GM18868 (cell line): ENCODE measurements around the gene RHBDD2.
"Not testable (repeated sequence)": the region's sequence is repeated elsewhere in the genome, so short reads cannot be mapped to it uniquely, and the experiment has no call there.

Experiments
- ATAC-seq: cut with Tn5 transposase; IDR thresholded peaks from one replicate; pipeline ENCODE4 v1.9.1; 2021; ENCODE audit warnings: mild to moderate bottlenecking, moderate library complexity; ENCODE audit not compliant: unreplicated experiment

RHBDD2 gene

DNA sequence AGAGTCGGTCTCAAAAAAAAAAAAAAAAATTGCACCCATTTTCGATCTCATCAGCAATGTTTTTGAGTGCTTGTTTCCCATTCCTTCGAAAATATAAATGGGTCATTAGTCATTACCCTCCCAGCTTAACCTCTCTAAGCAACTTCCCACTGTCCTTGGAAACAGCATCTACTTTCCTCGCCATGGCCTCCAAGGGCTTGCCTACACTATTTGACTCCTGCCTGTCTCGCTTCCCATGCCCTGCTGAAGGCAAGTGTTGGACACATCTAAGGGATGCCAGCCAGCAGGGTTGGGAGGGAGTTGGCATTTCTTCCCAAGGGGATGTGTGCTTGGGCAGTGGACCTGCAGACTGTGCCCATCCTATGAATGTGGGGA, 12.7 kb upstream of the RHBDD2 start:
- ATAC-seq: no peak

DNA sequence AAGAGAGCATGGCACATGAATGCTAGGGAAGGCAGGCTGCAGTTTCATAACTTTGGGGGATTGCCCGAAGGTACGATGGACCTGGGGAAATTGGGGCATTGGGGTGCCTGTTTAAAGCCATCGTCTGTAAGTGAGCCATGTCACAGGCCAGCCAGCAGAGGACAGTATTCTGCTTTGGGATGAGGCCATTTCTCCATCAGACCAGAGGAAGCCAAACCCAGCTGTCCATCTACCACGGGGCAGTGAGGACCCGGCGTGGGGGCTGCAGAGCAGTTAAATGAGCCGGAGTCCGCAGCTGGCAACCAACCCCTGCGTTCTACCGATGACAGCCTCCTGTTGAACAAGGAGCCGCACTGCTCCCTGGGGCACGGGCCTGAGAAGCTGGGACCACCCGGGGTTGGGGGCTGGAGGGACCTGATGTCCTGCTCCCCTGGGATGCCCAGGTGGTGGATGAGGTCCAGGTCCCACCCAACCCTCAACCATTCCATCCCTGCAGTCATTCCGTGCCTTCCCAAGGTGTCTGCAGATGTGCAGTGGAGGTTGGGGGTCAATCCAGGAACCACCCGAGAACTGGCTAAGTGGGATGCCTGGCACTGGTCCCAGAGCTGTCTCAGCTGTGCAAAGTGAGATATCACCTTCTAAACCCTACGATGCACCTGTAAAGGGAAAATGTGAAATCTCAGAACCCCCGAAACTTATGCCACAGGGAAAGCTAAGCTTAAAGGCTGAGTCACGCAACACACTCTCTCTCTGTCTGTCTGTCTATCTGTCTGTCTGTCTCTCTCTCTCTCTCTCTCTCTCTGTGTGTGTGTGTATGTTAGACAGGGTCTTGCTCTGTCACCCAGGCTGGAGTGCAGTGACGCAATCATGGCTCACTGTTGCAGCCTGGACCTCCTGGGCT, 12.1 kb upstream of the RHBDD2 start:
- no peak for ATAC-seq

- no peak for ATAC-seq
These were observed 11.5 kb upstream of the RHBDD2 start for GRCh38 chr7:75867390-75867717.

GRCh38 chr7:75868153-75868552, 10.7 kb upstream of the RHBDD2 start:
- ATAC-seq: no peak

DNA sequence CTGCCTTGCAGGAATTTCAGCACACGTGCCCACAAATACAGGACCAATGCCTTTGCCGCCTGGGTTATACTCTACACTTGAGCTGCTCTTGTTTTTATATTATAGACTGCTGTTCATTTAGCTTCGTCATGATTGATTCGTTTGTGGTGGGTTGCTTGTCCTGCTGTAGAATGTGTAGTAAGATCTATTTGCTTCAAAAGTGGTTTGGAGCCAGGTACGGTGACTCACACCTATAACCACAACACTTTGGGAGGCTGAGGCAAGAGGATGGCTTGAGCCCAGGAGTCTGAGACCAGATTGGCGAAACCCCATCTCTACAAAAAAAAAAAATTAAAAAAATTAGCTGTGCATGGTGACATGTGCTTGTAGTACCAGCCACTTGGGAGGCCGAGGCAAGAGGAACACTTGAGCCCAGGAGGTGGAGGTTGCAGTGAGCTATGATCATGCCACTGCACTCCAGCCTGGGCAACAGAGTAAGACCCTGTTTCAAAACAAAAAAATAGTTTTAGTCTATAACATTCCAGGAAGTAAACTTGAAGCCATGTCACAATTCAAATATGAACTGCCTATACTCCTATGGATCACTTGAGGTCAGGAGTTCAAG, 9.0 kb upstream of the RHBDD2 start:
- ATAC-seq: no peak

DNA sequence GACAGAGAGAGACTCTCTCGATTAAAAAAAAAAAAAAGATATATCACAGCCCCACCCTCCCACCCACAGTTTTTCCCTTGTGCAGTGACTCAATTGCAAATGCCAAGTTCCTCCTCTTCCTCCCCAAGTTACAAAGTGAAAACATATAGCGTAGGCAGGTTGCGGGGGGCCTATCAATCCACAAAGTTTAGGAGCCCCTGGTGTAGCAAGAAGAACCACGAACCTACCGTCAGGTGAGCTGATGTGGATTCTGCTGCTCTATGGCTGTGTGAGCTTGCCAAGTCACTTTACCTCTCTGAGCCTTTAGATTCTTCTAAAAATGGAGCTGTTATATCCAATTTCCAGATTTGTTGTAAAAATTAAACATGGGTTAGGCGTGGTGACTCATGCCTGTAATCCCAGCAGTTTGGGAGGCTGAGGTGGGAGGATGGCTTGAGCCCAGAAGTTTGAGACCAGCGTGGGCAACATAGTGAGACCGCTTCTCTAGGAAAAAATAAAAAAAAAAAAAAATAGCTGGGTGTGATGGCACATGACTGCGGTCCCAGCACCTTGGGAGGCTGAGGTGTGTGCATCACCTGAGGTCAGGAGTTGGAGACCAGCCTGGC, 8.2 kb upstream of the RHBDD2 start:
- no peak for ATAC-seq

- ATAC-seq: no peak
These were observed 6.6 kb upstream of the RHBDD2 start for GRCh38 chr7:75872073-75872782.

DNA sequence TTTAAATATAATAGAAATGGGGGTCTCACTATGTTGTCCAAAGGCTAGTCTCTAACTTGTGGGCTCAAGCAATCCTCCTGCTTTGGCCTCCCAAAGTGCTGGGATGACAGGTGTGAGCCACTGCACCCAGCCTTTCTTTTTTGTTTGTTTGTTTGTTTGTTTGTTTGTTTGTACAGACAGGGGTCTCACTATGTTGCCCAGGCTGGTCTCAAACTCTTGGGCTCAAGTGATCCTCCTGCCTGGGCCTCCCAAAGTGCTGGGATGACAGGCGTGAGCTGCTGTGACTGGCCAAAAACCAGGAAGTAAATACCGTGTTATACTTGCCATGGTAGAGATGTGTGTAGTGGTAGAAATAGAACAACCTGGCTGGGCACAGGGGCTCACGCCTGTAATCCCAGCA, 4.7 kb upstream of the RHBDD2 start:
- not testable (repeated sequence) for ATAC-seq

- no peak for ATAC-seq
These were observed 3.4 kb upstream of the RHBDD2 start for GRCh38 chr7:75875113-75876080.

DNA sequence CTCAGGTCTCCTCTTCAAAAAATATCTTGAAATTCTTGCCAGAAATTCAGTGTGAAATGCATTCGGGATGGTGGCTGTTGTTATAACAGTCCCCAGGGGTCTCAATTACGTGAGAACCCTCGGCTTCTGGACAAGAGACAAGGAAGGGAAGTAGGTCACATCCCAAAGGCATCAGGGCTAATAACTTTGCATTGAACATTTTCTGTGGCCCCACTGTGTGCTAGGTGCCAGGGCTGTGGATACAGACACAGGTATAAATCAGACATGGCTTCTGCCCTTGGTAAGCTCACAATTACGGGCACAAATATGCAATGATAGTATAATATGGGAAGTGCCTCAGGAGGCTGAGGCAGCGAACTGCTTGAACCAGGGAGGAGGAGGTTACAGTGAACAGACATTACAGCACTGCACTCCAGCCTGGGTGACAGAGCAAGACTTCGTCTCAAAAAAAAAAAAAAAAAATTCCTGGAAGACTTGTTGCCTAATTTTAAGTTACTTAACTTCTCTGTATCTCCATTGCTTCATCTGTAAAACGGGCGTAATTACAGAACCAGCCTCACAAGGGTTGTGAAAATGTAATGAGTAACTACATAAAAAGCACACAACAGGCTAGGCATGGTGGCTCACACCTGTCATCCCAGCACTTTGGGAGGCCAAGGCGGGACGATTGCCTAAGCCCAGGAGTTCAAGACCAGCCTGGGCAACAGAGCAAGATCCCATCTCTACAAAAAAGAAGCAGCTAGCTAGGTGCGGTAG, 2.5 kb upstream of the RHBDD2 start:
- no peak for ATAC-seq

- peak; percentile 29 for ATAC-seq
These were observed 494 bp upstream of the RHBDD2 start for GRCh38 chr7:75878312-75878768.

DNA sequence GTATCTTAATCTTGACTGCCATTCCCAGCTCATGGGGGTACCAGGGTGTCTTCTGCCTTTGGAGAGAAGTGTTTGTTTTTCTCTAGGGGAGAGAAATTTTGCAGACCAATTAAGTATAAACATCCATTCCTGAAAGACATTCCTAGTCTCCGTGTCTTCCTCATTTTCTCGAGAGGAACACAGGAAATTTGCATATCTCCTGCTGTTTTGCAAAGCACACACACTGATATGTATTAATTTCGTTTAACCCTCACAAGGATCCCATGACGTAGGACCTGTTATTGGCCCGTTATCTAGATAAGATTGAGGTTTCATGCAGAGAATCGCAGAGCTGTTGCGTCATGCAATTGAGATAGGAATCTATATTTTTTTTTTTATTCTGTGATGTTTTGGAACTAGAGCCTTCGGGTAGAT, 944 bp downstream of the RHBDD2 start:
- ATAC-seq: no peak

DNA sequence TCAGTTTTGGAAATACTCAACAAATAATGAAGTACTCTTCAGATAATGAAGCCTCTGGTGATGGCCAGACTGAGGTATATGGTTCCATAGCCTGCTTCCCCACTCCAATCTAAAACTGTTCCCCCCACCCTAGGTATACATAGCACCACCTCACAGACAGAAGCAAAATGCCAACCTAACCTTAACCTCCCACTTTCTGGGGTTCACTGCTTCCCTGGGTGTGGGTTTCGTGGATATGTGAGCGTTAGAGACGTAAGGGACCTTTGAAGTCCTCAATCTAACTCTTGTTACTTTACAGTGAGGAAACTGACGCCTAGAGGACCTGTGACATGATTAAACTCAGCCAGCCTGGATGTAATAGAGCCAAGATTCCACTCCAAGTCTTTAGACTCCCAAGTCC, 1.4 kb downstream of the RHBDD2 start:
- no peak for ATAC-seq

GRCh38 chr7:75881436-75882095, 2.7 kb downstream of the RHBDD2 start:
- no peak for ATAC-seq

- ATAC-seq: peak; percentile 54
These were observed 4.5 kb downstream of the RHBDD2 start for GRCh38 chr7:75883265-75883824.

DNA sequence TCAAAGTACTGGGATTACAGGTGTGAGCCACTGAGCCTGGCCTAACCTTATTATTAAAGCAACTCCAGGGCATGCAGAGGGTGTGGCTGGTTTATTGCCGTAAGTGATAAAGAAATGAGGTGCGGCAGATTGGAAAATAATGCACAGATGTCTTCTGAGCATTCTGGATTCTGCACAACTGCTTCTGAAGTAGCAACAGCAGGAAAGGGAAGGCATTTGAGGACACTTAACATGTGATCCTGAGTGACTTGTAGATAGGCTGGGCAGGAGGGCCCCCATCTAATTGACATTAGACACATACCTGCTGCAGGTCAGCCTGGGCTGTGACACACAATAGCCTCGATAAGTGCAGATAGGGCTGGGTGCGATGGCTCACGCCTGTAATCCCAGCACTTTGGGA, 5.6 kb downstream of the RHBDD2 start:
- ATAC-seq: no peak

DNA sequence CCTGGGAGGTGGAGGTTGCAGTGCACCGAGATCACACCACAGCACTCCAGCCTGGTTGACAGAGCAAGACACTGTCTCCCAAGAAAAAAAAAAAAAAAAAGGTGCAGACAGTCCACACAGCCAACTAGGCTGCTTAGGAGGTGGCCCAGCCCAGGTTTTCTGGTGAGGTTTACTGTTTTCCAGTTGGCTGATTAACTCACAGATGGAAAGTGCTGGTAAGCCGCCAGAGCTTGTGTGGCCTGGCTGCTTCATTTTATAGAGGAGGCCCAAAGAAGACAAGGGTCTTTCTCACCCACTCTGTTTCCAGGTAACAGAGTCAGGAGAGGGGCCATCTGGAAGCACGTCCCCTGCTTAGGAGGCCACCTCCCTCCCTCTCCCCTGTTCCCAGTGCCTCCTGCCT, 6.2 kb downstream of the RHBDD2 start:
- ATAC-seq: no peak

- no peak for ATAC-seq
These were observed 9.0 kb downstream of the RHBDD2 start for GRCh38 chr7:75887669-75888369.
